Measurements from ENCODE around the gene INPP5K.
"Not testable (repeated sequence)": the region's sequence is repeated elsewhere in the genome, so short reads cannot be mapped to it uniquely, and the experiment has no call there.

INPP5K gene

GRCh38 chr17:1516388-1517161 lies at the start of gene INPP5K:
TSS of gene INPP5K (minus strand) at chr17:1516612. CDS start at chr17:1516499, 113 bp downstream.
- Histone ChIP-seq H3K36me3 (replicated peaks) (peaks cover 10% of the 10 kb centered on the region), H3K4me3 (ENCODE audit: low read depth, low read length) (peak within 1 kb of the TSS; percentile 94), H3K27me3 (replicated peaks) (no peaks in the 10 kb centered on the region), H3K27ac (peak within 1 kb of the TSS; percentile 86)
- peak; percentile 94 for DNase-seq
- TF ChIP-seq CTCF (IDR thresholded peaks at IDR 0.05; ENCODE audit: low read depth, low read length, missing control alignments) = no peak
- in situ Hi-C loops (cut with HindIII; ENCODE audit: low pct_ligation_motif_present, low sequenced_read_pairs) = no loop called here

GRCh38 chr17:1565877-1566276 lies 49.5 kb upstream of the INPP5K start:
- DNase-seq = no peak
- no peak for TF ChIP-seq CTCF (IDR thresholded peaks at IDR 0.05; ENCODE audit: low read depth, low read length, missing control alignments)
- Histone ChIP-seq H3K36me3 (replicated peaks) (no peaks in the 10 kb centered on the region), H3K4me3 (ENCODE audit: low read depth, low read length) (no peak overlapping the region), H3K27me3 (replicated peaks) (no peaks in the 10 kb centered on the region), H3K27ac (no peak overlapping the region)
- in situ Hi-C loops (cut with HindIII; ENCODE audit: low pct_ligation_motif_present, low sequenced_read_pairs) = no loop called here

GRCh38 chr17:1563786-1564613 lies 47.6 kb upstream of the INPP5K start:
- Histone ChIP-seq H3K36me3 (replicated peaks) (no peaks in the 10 kb centered on the region), H3K27me3 (replicated peaks) (no peaks in the 10 kb centered on the region), H3K4me3 (ENCODE audit: low read depth, low read length) (no peak overlapping the region), H3K27ac (no peak overlapping the region)
- in situ Hi-C loops (cut with HindIII; ENCODE audit: low pct_ligation_motif_present, low sequenced_read_pairs) = no loop called here
- TF ChIP-seq CTCF (IDR thresholded peaks at IDR 0.05; ENCODE audit: low read depth, low read length, missing control alignments) = no peak
- no peak for DNase-seq

- H3K36me3 ChIP-seq (replicated peaks); H3K27me3 ChIP-seq (replicated peaks); in situ Hi-C loops (cut with HindIII; ENCODE audit: low pct_ligation_motif_present, low sequenced_read_pairs); H3K4me3 ChIP-seq (ENCODE audit: low read depth, low read length); DNase-seq; H3K27ac ChIP-seq: not testable (repeated sequence)
These were observed 47.0 kb upstream of the INPP5K start for GRCh38 chr17:1563471-1563785.

GRCh38 chr17:1562176-1562643 lies 45.8 kb upstream of the INPP5K start:
- no peak for DNase-seq
- no peaks in the 10 kb centered on the region for H3K27me3 ChIP-seq (replicated peaks)
- in situ Hi-C loops (cut with HindIII; ENCODE audit: low pct_ligation_motif_present, low sequenced_read_pairs) = no loop called here
- H3K27ac ChIP-seq = peak overlapping the region; percentile 55
- no peaks in the 10 kb centered on the region for H3K36me3 ChIP-seq (replicated peaks)
- no peak for TF ChIP-seq CTCF (IDR thresholded peaks at IDR 0.05; ENCODE audit: low read depth, low read length, missing control alignments)
- peak overlapping the region; percentile 69 for H3K4me3 ChIP-seq (ENCODE audit: low read depth, low read length)

- DNase-seq = no peak
- Histone ChIP-seq H3K36me3 (replicated peaks) (no peaks in the 10 kb centered on the region), H3K27ac (peak overlapping the region; percentile 55), H3K4me3 (ENCODE audit: low read depth, low read length) (peak overlapping the region; percentile 69), H3K27me3 (replicated peaks) (no peaks in the 10 kb centered on the region)
- peak; percentile 30 for TF ChIP-seq CTCF (IDR thresholded peaks at IDR 0.05; ENCODE audit: low read depth, low read length, missing control alignments)
- in situ Hi-C loops (cut with HindIII; ENCODE audit: low pct_ligation_motif_present, low sequenced_read_pairs) = no loop called here
These were observed 45.2 kb upstream of the INPP5K start for GRCh38 chr17:1561420-1562175.
